GM18858 (cell line): ENCODE measurements around the gene MYH3.

ENCODE experiments used
- ATAC-seq: cut with Tn5 transposase; IDR thresholded peaks from one replicate; pipeline ENCODE4 v1.9.1; 2021; ENCODE audit not compliant: unreplicated experiment

MYH3 gene

DNA sequence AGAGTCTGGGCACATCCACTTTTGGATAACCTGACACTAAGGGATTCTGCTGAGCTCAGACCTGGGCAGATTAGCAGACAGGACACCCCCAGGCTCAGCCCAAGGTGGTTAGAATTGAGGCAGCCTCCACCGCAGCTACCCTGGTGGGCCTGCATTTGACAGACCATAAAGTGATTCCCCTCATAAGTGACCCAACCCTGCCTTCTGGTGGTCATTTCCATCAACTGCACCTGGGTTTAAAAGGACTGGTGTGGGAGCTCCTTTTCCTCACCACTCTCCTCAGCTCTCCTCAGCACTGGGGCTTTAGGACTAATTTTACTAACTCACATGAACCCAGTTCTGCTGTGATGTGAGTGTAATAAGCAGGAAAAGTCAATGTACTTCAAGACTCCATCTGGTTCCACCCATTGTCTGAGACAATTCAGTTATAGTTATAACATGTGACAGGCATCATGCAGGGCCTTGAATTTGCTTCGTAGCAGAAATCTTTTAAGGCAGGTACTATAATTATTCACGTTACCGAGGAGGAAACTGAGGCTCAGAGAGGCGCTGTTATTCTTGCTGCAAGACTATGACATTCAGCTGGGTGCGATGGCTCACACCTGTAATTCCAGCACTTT, 42.5 kb downstream of the MYH3 start:
- no peak for ATAC-seq

DNA sequence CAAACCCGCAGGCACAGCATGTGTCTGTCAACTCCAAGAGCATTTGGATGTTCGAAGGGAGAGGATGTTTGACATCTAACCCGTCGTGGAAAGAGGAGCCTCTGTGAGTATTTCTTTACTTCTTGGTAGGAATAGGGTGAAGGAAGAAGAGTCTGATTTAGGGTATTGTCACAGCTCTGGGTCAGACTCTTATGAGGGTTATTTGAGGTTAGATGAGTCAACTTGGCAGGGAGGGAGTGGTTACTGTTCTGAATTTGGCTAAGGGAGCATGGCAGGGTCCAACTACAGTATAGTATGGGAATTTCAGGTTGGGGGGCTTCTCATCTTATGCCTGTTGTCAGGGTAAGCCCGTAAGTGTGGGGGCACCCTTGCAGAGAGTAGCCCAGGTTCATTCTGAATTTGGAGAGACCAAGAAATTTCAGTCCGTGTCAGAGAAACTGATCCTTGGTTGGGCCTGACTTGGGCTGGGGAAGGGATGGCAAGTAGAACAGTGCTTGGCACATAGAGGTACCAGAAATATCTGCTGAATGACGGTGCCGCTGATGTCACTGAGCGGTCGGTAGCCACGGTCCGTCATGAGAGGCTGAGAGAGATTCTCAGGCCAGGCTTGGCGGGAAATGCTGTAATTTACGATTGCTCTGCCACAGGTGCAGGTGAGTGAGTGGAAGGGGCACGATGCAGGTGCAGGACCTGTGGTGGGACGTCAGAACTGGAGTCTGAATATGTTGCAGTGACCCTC, 43.2 kb downstream of the MYH3 start:
- ATAC-seq, result no peak

DNA sequence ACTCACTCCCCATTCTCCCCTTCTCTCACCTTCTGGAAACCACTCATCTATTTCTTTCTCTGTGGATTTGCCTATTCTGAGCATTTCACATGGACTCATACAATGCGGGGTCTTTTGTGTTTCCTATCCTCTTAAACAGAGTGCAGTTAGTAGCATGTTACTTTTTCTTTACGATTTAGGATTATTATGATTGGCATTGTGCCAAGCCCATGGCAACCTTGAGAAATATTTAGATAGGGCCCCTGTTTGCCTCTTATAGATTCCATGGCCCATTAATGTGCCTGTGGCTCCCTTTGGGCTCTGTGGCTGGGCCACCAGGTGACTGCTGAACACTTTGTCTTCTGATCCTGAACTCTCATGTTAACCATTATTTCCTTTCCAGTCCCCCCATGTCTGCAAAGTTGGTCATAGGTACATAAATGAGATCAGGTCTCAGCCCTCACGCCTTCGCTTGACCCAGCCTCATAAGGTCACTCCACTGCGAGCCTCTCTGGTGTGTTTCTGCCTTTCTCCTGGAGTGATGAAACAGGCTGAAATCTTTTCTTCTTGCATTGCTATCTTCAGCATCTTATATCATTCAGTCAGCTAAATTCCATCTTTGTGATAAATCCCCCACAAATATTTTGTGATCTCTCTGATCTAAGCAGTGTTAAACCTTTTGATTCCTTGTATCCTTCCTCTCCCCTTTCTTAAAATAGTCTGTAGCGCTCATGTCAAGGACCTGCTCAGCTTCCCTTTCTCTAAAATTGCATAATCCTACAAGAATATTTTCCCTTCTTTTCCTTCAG, 44.0 kb downstream of the MYH3 start:
- no peak for ATAC-seq

DNA sequence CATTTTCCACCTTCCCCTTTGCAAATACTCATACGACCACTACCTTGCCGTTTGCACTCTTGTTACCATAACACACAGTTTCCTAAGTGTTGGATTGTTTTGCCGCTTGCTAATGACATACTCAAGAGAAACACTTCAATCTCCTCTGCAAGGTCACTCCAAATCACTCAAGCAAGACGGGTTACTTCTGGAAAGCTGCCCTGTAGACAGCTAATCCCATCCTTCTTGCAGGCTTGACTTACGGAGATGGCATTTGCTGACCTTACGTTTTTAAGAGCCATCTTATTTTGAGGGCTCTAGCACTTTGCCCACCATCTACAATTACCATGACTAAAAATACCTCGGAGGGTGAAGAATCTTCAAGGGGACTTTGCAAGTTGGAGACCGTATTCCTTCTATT, 46.2 kb downstream of the MYH3 start:
- ATAC-seq, result no peak

DNA sequence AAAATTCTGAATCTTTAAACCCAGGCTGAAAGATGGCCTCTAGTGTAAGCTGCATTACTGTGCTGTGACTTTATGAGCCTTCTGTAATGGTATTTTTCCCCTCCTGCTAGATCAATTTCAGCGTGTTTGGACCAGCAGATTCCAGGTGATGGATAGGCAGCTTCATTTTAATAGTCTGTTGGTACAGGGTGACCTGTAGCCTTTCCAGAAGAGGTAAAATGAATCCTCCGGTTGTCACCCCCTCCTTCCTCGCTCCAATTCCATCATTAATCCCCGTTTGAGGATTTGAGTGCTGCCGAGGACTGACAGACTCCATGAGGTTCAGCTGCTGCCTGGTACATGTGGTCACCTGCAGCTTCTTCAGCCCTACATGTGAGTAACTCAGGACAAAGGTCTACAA, 48.9 kb downstream of the MYH3 start:
- no peak for ATAC-seq

DNA sequence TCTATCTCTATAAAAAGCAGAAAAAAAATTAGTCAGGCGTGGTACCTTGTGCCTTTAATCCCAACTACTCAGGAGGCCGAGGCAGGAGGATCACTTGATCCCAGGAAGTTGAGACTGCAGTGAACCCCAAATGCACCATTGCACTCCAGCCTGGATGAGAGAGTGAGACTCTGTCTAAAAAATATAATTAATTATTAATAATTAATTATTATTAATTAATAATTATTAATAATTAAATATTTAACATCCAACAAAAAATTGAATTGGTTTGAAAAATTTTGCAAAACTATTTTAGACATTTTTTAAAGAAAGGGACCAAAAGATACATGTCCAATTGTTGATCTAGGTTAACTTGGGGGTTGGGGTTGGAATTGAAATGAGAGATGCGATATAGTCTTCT, 51.0 kb downstream of the MYH3 start:
- no peak for ATAC-seq

DNA sequence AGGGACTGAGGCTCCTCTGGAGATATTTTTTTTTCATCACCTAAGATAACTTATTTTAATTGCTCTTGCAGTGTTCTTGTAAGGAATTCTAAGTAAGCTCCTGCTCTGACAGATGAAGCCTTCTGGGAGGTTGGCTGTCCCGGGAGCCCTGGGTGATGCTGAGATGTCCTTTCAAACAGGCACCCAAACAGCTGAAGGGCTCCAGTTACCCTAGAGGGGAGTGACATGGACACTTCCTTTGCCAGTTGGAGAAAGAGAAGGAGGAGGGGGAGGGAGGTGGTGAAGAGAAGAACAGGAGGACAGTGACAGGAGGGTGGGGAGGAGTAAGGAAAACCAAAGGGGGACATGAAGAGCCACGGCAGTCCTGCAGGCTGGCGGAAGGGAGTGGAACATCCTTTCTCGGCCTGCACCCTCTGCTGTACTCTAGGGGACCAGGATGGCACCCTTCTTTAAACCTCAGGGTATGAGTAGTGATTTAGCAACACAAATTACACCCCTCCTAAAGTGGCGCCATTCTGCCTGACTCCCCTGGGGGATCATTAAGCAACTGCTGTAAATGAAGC, 51.8 kb downstream of the MYH3 start:
- no peak for ATAC-seq

DNA sequence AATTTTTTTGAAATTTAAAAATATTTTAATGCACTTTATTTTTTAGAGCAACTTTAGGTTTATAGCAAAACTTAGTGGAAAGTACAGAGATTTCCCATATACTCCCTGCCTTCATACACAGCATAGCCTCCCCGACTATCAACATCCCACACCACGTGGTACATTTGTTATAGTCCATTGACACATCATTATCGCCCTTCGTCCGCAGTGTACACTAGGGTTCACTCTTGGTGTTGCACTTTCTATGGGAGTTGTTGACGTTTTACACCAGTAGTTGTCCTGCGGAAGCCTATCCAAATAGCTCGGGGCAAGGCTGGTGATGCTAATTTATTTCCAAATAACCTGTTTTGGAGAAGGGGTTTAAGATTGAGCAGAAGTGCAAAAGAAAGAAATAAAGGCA, 52.6 kb downstream of the MYH3 start:
- ATAC-seq, result no peak

DNA sequence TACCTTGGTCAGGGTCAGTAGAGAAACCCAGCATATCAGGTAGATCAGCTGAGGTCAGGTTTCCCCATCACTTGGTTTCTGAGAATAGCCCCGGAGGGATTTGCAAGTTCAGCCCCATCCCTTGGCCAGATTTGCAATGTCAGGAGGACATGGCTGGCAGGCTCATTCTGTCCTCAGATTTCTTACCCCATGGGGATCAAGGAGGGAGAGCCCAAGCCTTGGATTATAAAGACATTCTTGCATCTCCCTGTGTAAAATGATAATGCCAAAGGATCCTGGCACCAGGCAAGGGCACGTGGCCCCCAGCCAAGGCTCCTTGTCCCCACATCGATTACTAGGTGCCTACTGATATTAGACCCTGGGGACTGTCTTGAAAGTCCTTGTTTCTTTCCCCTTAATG, 53.2 kb downstream of the MYH3 start:
- ATAC-seq, result no peak

DNA sequence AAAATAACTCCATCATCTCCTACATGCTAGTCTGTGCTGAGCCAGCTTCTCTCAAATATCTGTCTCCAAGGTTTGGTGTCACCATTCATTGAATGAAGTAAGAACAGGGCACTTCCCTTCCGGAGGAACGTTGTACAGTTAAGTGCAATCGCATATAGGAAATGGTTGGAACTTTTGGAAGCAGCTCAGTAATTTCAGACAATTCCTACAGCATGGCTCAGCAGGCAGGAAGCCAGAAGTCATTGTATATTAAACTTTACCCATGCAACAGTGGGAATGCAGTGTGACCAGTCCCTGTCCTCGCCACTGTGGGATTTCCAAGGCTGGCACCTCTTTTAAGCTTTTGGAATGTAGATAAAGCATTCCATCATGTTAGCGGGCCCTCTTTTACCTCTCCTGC, 56.5 kb downstream of the MYH3 start:
- ATAC-seq, result no peak

DNA sequence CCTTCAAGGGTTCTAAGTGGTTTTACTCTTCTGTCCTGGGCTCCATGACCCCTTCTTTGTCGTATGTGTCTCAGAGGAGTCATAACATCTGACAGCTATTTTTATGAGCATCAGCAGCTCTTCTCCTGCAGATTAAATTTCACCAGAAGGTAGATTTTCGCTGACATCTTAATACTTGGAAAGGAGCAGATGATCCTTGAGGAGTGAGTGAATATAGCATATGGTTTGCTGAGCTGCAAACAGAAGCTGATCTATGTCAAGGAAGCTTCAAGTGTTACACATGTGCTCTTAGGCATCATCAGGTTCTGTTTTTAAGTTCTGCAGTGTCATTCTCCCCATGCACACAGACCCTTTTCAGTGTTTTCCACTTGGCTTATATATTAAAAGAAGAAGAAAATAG, 58.5 kb downstream of the MYH3 start:
- ATAC-seq, result no peak

DNA sequence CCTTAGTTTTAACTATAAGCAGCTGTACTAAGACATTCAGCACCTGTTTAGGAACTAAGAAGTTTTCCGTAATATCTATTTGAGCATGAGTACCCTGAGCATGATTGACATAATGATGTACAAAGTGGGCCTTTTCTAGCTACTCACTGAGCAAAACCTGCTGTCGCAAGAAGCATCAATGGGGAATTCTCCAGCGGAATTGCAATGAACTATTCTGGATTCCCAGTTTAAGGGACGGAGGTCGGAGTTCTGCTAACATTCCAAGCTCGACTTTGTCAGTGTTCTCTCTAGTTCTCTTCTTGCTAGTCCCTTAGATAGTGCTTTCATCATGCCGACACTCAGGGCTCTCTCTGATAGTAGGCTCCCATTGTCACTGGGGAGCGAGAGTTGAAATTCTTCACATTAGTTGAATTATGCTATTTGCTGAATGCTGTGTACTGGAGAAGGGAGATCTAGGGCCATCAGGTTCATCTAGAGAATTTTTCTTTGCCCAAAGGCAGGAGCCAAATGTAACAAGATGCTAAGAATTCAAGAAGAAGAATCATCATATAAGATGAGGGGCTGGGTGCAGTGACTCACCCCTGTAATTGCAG, 67.5 kb downstream of the MYH3 start:
- ATAC-seq, result no peak

DNA sequence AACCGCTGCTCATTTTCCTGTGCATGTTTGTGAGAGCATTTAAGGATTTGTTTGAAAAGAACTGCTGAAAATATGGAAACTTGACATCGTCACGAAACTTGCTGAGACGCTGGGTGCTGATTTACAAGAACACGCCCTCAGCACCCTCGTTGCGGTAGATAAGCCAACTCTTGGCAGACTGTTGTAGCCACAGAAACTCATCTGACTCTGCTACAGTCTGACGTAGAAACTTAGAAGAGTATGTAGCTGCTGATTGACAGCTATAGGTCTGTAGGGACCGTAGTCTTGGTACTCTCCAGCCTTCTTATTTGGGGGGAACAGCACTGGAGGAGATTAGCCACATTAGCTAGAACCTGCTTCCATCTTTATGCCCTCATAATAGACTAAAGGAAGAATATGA, 71.6 kb downstream of the MYH3 start:
- ATAC-seq, result no peak

DNA sequence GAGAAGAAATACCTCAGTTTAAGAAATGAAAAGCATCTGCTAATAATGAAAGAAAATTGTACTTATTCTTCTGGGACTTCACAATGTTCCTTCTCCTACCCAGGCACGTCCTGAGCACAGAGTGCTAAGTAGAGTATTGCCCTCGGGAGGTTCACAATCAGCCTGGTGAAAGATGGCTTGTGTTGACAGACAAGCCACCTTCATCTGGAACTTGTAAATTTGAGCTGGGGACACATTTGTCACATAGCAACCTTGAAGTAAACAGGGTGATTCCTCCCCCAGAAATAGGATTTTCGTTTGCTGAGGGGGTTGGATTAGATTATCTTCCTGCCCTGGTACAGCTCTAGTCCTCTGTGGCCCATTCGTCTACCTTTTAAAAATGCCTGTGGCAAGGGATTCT, 73.3 kb downstream of the MYH3 start:
- ATAC-seq, result no peak

DNA sequence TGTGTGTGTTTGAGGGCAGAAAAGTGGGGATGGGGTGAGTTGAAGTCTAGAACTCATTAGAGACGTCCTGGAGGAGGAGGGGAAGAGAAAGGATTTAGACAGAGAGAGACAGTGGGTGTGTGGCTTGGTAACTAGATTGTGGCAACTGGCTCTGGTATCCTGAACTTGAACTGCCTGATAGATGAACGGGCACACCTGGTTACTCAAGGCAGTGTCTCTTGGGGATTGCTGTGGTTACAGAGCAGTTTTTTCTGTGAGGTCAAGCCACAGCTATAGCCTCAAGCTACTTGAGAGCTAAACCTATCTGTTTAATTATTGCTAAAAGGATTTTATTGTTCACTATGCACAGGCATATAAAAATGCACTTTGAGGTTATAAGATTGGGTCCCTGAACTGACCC, 77.8 kb downstream of the MYH3 start:
- ATAC-seq, result no peak
